K562 (cell line): ENCODE results near the gene PCDH9.

Experiments used
- EP300 ChIP-seq: IDR thresholded peaks from 2 replicates; pipeline ENCODE4 v1.6.1; 2012; ENCODE audit warnings: low read length, improper control_type of control experiment
- MCM5 ChIP-seq: fragments of 450-650 bp; IDR thresholded peaks from 2 replicates; pipeline ENCODE4 v1.6.1; 2016; ENCODE audit warnings: low read depth
- ZBED1 ChIP-seq: IDR thresholded peaks from 2 replicates; pipeline ENCODE4 v1.6.1; 2014
- ZBTB8A ChIP-seq: fragments of 450-650 bp; IDR thresholded peaks from 2 replicates; pipeline ENCODE4 v1.6.1; 2018; ENCODE audit warnings: mild to moderate bottlenecking, moderate library complexity; ENCODE audit not compliant: partially characterized antibody

GRCh38 chr13:66775196-66775595 lies 454.9 kb downstream of the PCDH9 start:
- TF ChIP-seq ZBTB8A (no peak), ZBED1 (no peak), EP300 (no peak), MCM5 (no peak)
